Suppressor macrophage (primary cell): ENCODE data around the gene BID.
A peak's percentile ranks its signal among the peaks of the same experiment; 100 is the strongest.

Experiments
- DNase-seq, 4 experiments: peaks; one replicate each; pipeline ENCODE4 v3.0.0-alpha.2; 2020 to 2022

Gene BID

DNA sequence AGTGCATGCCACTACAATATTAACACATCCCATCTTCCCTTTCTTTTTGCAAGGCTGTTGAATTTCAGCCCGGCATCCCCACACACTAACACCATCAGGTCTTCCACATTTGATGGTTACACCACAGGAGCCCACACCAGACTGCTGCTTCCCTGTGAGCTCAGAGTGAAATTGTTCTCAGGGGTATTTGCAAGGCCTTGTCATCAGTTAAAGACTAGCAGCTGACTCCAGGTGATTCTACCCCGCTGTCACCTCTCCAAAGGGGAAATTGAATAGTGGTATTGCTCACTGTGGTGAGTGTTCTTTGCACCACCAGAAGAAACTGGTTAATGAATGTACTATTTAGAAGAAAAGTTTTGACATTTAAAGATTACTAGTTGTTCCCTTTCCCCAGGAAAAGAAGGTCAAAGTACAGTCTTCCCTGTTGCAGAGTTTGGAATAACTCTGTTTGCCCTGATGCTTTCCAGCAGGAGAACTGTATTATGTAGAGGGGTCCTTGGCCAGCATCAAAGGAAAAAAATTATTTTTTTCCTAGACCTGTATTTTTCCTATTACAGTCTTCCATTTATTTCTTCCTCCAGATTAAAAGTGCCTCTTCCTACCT, 41.9 kb downstream of the BID start:
- no peak for DNase-seq

DNA sequence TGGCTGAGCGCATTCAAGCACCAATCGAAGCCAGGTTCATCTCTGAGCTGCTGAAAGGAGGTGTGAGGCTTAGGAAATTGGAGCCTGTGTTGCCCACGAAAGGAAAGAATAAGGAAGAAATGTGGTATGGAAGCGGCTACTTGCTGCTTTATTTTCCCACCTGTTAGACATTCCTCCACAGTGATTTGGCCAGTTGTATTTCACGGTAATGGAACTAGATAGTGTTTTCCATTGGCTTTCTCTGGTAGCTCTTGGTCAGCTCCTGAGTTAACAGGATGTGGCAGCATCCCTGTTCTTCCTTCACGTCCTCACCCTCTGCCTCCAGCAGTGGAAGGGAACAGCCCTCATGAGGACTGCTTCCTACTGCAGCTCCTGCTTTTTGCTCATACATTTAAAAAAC, 44.7 kb downstream of the BID start:
- no peak for DNase-seq

DNA sequence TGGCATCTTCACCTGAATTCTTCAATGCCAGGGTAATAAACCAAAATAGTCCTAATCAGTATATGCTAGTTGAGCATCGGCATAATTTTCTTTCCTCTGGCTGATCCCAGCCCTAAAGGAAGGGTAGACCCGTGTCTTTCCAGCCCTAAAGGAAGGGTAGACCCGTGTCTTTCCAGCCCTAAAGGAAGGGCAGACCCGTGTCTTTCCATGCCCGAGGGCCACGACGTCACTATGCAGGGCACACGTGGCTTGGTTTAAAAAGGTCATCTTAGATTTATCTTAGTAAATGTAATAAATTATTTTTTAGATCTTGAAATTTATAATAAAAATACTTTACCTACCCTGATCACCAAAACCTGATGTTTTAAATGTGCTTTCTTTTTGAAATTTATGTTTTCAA, 45.5 kb downstream of the BID start:
- DNase-seq = no peak

DNA sequence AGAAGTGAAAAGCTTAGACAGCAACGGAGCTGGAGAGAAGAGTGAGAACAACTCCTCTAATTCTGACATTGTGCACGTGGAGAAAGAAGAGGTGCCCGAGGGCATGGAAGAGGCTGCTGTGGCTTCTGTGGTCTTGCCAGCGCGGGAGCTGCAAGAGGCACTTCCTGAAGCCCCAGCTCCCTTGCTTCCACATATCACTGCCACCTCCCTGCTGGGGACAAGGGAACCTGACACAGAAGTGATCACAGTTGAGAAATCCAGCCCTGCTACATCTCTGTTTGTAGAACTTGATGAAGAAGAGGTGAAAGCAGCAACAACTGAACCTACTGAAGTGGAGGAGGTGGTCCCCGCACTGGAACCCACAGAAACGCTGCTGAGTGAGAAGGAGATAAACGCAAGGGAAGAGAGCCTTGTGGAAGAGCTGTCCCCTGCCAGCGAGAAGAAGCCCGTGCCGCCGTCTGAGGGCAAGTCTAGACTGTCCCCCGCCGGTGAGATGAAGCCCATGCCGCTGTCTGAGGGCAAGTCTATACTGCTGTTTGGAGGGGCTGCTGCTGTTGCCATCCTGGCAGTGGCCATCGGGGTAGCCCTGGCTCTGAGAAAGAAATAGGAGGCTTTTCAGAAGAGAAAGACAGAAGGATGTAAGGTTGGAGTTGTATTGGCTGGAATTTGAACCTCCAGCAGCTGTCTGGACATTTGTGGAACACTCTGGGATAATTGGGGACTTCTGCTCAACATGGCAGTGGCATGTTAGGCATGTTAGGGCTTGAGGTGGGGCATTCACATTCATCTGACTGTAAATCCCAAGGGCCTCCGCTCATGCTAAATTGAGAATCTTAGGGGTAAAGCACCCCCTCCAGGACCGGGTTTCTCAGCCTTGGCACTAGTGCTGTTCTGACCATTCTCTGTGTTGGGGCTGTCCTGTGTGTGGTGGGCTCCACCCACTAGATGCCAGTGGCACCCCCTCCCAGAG, 47.1 kb downstream of the BID start:
- DNase-seq = peak; percentile 17 to 52 (median 46)

DNA sequence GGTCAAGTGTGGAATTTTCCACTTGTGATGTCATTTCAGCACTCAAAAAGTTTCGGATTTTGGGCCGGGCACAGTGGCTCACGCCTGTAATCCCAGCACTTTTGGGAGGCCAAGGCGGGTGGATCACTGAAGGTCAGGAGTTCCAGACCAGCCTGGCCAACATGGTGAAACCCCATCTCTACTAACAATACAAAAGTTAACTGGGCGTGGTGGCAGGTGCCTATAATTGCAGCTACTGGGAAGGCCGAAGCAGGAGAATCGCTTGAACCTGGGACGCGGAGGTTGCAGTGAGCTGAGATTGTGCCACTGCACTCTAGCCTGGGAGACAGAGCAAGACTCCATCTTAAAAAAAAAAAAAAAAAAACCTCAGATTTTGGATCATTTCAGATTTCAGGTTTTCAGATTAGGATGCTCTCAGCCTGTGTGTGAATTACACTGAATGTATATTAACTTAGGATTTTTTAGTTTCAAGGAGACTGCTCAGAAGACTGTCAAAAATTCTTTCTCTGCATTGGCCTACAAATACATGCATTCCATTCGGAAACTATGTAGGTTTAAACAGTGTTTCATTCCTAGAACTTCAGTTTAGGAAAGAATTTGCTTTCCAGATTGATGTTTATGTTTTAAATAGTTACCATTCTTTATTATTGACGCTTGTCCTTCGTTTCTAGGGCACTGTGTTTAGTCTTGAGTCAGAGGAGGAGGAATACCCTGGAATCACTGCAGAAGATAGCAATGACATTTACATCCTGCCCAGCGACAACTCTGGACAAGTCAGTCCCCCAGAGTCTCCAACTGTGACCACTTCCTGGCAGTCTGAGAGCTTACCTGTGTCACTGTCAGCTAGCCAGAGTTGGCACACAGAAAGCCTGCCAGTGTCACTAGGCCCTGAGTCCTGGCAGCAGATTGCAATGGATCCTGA, 48.0 kb downstream of the BID start:
- DNase-seq = no peak

DNA sequence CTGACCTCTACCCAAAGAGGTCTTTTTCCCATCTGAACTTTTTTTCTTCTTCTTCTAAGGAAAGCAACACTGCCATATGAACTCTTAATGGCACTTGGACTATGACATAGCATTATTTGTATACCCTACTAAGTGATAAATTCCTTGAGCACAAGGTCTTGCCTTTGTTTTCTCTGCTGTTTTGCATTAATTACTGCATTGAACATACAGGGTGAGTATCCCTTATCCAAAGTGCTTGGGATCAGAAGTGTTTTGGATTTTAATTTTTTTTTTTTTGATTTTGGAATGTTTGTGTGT, 48.8 kb downstream of the BID start:
- no peak for DNase-seq

DNA sequence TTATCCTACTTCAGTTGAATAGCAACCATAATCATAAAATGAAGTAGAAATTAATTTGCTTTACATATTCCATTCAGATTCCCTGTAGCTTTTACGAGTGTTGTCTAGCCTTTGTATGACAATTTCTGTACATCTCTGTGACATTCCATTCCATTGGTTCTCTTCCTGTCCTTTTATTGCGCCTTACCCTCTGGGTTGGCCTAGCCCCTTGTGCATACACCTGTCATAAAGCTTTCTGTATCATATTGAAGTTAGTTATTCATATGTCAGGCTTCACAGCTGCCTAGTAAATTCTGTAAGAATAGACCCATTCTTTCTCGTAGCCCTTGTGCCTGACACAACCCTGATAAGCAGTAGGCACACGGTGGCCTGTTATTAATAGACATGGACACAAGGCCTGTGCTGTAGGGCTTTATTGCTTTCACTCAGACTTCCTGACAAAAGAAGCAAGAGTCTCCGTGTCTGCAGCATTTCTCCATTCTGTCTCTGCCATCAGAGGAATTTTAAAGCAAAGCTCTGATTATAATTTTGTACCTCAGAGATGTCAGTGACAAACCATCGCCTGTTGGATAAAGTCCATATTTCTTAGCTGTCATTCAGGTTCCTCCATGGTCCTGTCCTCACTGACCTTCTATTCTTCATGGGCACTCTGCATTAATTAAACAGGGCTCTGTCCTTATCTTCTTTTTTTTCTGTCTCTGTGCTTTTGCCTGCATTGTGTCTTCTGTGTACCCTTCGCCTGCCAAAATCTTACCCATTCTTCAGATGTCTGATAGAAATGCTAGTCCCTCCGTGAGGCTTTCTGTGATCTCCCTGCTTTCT, 49.4 kb downstream of the BID start:
- DNase-seq = no peak

DNA sequence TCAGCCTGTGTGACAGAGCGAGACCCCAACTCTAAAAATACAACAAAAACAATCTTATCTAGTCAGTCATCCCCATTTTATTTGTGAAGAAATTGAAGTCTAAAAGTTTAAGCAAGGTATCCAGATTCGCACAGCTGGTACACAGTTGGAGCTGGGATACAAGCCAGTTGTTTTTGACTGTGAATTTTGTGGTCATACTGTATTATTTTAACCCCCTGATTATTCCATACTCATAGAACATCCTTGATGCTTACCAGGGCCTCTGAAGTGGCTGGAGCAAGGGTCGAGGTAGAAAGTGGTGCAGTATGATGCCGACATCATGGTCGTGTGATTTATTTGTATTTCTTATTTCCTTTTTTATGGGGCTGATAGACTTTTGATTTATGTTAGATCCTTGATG, 50.0 kb downstream of the BID start:
- DNase-seq = no peak

DNA sequence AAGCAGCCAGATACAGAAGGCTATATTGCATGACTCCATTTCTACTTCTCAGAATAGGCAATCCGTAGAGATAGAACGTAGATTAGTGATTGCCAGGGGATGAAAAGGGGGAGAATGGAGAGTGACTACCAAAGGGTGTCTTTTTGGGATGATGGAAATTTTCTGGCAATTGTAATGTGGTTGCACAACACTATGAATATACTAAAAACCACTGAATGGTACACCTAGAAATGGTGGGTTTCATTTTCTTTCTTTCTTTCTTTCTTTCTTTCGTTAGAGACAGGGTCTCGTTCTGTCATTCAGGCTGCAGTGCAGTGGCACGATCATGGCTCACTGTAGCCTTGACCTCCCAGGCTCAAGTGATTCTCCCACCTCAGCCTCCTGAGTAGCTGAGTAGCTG, 54.4 kb downstream of the BID start:
- no peak for DNase-seq

DNA sequence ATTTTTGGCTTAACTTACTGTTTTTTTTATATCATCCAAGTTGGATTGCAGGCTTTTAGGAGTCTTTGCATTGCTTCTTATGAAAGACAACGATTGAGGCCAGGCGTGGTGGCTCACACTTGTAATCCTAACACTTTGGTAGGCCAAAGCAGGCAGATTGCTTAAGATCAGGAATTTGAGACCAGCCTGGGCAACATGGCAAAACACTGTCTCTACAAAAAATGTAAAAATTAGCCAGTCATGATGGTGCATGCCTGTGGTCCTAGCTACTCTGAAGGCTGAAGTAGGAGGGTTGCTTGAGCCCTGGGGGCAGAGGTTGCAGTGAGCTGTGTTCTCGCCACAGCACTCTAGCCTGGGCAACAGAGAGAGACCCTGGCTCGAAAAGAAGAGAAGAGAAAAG, 56.6 kb downstream of the BID start:
- no peak for DNase-seq

DNA sequence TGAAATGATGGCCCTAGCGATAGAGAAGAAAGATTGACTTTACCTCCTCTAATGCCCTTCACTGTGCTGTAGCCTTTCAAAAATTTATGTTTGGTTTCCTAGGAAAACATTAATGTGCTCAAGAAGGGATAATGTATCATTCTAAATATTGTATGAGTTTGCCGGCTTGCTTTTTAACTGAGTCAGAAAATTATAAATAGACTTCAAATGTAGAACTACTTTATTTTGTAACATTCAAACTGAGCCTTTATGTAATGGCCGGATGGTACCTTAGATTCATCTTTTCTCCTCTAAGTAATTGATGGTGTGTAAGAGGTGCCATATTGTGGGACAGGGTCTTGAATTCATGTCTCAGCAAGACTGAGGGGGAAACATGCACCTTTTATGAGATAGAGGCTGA, 57.7 kb downstream of the BID start:
- DNase-seq = no peak

DNA sequence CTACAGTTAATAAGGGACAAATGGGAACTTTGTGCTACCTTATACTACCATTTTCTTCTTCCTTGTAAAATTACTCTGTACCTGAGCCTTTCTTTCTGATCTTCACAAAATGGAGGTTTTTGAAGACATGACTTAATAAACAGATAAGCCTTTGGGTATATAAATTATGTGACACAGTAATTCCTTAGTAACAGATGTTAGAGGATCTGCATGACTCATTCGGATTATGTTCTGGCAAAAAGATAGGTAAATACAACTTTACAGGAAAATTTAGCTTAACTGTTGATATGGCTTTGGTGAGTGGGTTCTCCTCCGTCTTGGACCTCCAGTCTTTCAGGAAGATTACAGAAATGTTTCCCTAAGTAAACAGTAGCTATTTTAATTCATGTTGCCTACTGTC, 61.8 kb downstream of the BID start:
- no peak for DNase-seq

DNA sequence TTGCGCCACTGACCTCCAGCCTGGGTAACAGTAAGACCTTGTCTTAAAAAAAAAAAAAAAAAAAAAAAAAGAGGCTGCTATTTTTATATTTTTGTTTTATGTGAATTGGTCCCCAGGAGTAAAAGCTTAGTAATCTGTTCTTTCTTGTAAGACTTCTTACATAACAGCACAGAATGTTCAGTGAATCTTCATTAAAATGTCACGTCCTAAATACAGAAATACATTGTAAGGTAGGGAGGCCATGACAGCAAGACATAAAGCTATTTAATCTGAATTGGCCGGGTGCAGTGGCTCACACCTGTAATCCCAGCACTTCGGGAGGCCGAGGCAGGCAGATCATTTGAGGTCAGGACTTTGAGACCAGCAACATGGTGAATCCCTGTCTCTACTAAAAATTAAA, 64.2 kb downstream of the BID start:
- no peak for DNase-seq

DNA sequence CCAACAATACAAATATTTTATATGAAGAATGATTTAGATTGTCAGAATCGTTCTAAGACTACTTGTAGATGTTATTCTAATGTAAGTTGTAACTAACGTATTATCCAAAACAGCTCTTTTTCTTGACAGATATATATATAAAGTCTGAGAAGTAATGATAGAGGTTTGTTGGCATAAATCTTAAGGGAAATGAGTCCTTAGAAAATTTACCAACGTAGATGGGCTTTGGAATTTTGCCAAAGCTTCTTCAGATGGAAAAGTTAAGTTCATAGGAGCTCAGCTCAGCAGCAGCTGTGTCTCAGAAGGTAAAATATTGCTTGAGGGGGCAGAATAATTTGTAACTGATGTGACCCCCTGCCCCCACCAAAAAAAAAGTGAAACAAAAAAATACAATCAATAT, 66.7 kb downstream of the BID start:
- no peak for DNase-seq

DNA sequence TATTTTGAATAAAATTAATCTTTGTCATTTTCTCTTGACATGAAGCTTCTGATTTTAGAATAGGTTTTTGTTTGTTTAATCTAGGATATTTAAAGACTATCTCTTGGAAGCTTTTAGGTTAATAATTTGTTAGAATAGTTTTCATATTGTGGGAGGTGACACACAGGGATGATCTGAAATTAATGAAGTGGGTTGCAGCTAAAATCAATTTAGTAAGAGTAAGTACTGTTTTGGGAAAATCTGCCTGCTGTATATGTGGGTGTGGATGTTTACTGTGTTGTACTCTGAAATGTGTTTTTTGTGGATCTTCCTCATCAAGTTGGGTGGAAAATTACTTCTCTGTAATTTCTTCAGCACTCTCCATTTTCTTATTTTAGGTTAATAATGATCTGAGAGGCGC, 67.3 kb downstream of the BID start:
- no peak for DNase-seq

DNA sequence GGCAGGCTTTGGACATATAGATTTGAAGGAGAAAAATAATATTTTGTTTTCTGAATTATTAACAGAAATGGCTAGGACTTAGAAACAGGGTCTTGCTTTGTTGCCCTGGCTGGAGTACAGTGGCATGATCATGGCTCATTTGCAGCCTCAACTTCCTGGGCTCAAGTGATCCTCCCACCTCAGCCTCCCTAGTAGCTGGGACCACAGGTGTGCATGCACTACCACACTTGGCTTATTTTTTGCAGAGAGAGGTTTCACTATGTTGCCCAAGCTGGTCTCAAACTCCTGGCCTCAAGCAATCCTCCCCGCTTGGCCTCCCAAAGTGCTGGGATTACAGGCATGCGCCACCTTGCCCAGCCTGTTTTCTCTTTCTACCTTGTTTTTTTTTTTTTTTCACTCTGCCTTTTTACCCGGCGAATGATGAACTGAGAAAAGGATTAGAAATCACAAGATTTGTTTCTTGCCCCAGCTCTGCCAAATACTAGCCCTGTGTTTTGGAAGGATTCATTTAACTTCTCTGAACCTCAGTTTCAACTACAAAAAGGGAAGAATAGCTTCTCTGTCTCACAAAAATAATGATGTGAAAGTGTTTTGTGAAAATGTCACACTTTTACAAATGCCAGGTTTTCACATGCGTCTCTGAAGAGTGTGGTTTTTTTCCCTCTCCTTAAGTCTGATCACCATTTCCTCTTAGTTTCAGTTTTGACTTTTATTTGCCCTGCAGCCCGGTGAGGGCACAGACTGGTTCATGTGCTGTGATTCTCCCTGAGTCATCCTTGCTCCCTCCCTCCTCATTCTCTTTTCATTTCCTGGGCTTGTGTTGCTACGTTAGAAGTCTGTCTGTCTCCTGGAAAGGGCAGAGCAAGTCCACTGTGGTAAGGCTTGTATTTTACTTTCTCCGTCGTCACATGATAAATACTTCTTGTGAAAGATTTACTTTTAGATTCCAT, 68.0 kb downstream of the BID start:
- DNase-seq = peak; percentile 72 to 87 (median 78)

DNA sequence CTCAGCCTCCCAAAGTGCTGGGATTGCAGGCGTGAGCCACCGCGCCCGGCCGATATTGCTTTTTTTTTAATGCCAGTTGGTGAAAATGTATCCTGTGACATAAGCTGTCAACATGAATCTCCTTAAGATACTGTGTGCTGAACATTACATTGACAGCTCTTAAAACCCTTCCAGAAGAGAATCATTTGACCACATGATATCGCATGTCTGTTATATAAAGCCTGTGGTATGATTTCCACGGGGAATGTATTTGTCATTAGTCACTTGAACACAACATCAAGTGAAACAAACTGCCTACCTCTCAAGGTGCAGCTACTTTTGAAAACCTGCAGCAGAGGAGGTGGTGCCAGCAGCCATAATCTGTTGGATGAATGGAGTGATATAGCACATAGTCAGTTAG, 68.7 kb downstream of the BID start:
- no peak for DNase-seq

DNA sequence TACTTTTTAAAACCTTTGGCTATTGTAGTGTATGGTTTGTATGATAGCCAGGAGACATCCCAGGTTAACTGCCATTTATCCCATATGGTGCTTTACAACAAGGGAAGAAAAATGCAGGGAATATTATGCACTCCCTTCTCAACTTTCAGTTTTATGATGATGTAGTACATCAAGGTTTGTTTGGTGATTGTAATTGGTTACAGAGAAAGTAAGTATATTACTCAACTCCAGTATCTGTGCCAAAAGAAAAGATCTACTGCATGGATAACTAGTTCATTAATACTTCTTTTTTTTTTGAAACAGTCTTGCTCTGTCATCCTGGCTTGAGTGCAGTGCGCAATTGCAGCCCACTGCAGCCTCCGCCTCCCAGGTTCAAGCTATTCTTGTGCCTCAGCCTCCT, 70.5 kb downstream of the BID start:
- no peak for DNase-seq

DNA sequence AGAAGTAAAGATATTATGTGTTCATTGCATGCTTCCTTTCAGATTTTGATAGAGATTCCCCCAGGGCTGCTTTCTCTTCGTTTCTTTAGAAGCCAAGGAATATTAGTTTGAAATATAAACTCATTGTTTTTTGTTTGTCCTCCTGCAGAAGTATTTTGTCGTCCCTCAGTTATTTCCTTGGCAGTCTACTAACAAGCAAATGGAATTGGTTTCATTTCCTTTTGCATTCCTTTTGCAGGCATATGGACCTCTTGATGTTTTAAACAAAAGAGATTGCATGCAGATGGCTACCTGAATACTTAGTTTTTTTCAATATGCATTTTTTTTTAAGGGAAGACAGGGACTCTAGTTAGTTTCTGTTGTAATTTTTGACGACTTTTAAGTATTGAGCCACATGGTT, 73.5 kb downstream of the BID start:
- DNase-seq = peak in 1 of 4 experiments; percentile 7

DNA sequence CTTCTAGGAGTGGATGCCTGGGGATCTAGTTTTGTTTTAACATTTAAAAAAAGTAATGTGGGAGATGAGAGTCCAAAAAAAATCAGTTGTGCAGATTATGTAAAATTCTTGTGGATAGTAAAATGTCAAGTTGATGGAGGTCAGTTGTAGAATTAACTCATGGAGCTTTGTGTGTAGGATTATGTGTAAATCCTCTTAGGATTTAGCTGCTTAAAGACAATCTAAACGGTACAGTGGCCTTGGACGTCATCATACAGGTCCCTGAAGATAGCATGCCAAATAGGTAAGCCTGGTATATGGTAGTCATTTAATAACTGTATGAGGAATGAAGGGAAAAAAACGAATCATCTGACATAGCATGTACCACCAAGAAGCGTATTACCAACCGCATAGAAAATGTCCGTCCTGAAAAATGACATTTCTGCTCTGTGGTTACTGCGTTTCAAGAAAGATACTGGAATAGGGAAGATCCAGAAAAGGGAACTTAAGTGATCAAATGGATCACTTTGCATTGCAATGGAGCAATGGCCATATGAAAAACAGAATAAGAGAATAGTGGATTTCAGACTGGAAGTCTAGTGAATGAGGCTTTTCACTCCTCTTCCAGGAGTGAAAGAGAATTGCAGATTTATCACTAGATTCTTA, 74.5 kb downstream of the BID start:
- peak; percentile 47 to 85 (median 75) for DNase-seq

DNA sequence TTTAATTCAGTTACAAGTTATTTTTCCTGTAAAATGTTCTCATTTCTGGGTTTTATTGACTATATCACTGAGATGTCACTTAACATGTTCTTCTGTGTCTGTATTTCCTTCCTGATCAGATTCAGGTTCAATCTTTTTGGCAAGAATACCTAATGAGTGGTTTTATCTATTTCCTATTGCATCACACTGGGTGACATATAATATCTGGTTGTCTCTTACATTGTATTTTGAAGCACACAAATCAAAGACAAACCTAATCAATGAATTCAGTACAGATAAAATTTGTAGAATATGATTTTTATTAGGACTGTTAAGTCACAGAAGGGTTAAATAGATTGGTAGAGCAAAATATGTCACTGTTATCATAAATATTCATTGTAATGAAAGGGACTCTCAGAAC, 75.3 kb downstream of the BID start:
- DNase-seq = no peak
